Measurements from ENCODE around the gene TPD52L2. TPM values are rescaled to one million over a fixed set of nuclear protein-coding genes. Genes with fewer than 3 reads are reported as not detected.

TPD52L2 gene
- total and polyA plus RNA-seq, 8 donors: 82.6 to 116 (median 87.0) TPM

GRCh38 chr20:63831646-63831992 lies 33.5 kb upstream of the TPD52L2 start:
- peak overlapping the region; percentile 33 to 53 for H3K4me3 ChIP-seq
- ATAC-seq: no peak
- H3K9me3 ChIP-seq: no peaks in the 10 kb centered on the region
- no peak for DNase-seq
- H3K36me3 ChIP-seq: no peaks in the 10 kb centered on the region
- intact Hi-C loops (cut with DNase I): no loop called here
- H3K4me1 ChIP-seq: peaks cover 14 to 57% of the 10 kb centered on the region in 2 donors
- H3K27me3 ChIP-seq: peaks cover 0 to 60% of the 10 kb centered on the region in 2 donors
- TF ChIP-seq, protein P1, sequence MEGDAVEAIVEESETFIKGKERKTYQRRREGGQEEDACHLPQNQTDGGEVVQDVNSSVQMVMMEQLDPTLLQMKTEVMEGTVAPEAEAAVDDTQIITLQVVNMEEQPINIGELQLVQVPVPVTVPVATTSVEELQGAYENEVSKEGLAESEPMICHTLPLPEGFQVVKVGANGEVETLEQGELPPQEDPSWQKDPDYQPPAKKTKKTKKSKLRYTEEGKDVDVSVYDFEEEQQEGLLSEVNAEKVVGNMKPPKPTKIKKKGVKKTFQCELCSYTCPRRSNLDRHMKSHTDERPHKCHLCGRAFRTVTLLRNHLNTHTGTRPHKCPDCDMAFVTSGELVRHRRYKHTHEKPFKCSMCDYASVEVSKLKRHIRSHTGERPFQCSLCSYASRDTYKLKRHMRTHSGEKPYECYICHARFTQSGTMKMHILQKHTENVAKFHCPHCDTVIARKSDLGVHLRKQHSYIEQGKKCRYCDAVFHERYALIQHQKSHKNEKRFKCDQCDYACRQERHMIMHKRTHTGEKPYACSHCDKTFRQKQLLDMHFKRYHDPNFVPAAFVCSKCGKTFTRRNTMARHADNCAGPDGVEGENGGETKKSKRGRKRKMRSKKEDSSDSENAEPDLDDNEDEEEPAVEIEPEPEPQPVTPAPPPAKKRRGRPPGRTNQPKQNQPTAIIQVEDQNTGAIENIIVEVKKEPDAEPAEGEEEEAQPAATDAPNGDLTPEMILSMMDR (IDR thresholded peaks at IDR 0.05): no peak
- H3K27ac ChIP-seq: peak overlapping the region; percentile 44 to 66

- Histone ChIP-seq H3K27me3 (peaks cover 0 to 60% of the 10 kb centered on the region in 2 donors), H3K4me1 (peaks cover 14 to 57% of the 10 kb centered on the region in 2 donors), H3K27ac (peak overlapping the region; percentile 44 to 66), H3K4me3 (peak overlapping the region; percentile 33 to 53), H3K9me3 (no peaks in the 10 kb centered on the region), H3K36me3 (no peaks in the 10 kb centered on the region)
- peak; percentile 30 for ATAC-seq
- DNase-seq: peak in 1 of 4 donors; percentile 89
- TF ChIP-seq, protein P1 (IDR thresholded peaks at IDR 0.05): no peak
- intact Hi-C loops (cut with DNase I): no loop called here
Measured at GRCh38 chr20:63831993-63832686, 32.9 kb upstream of the TPD52L2 start.

- intact Hi-C loops (cut with DNase I): no loop called here
- H3K4me3 ChIP-seq: no peak overlapping the region
- DNase-seq: no peak
- H3K27me3 ChIP-seq: peaks cover 0 to 47% of the 10 kb centered on the region in 2 donors
- TF ChIP-seq, protein P1 (IDR thresholded peaks at IDR 0.05): no peak
- no peak for ATAC-seq
- H3K4me1 ChIP-seq: peaks cover 14 to 46% of the 10 kb centered on the region in 2 donors
- no peaks in the 10 kb centered on the region for H3K9me3 ChIP-seq
- no peak overlapping the region for H3K27ac ChIP-seq
- no peaks in the 10 kb centered on the region for H3K36me3 ChIP-seq
Measured at GRCh38 chr20:63833776-63834490, 31.1 kb upstream of the TPD52L2 start.

- H3K4me3 ChIP-seq: no peak overlapping the region
- TF ChIP-seq, protein P1 (IDR thresholded peaks at IDR 0.05): no peak
- H3K27ac ChIP-seq: peak overlapping the region in 1 of 2 donors; percentile 21
- H3K4me1 ChIP-seq: peaks cover 14 to 40% of the 10 kb centered on the region in 2 donors
- intact Hi-C loops (cut with DNase I): no loop called here
- H3K27me3 ChIP-seq: peaks cover 0 to 41% of the 10 kb centered on the region in 2 donors
- ATAC-seq (no peak), DNase-seq (no peak)
- no peaks in the 10 kb centered on the region for H3K9me3 ChIP-seq
- H3K36me3 ChIP-seq: no peaks in the 10 kb centered on the region
Measured at GRCh38 chr20:63834491-63834880, 30.6 kb upstream of the TPD52L2 start.
